ENCODE measurements around the gene NUBP2.

NUBP2 gene

GRCh38 chr16:1831186-1832075 is 48.7 kb downstream of the NUBP2 start:
- DNase-seq: no peak

DNA sequence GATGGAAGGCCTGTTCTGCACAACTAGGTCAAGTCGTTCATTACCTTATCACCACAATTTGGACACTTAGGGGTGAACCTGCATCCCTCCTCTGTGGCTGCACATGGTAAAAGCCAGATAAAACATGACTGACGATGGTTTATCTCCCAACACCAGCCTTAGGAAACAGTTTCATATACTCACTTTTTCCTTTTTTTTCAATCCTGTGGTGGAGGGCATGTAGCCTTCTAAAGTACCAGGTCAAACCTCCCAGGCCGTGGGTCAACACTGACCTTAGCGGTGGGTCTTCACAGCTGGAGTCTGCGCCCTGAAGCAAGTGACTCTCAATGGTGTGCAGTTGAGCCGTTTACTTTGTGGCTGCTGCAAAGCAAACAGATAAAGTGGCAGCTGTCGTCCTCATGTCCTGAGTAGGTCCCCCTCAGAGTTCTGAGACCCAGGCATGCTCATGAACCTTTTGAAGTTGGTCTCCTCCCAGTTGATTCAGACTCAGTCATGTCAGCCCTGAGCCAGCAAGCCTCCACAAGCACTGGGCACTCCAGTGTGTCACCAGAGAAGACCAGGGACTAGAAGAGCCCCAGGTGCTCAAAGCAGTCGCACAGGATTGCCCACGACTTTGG is 50.2 kb downstream of the NUBP2 start:
- DNase-seq: peak in 1 of 2 donors; percentile 14

- DNase-seq: no peak
Measured at GRCh38 chr16:1834096-1834495, 51.3 kb downstream of the NUBP2 start.

All from stimulated activated CD4-positive, alpha-beta T cell treated with anti-CD3 and anti-CD28 coated beads, Interleukin-2, amount 100 ng/mL, for 24 hours (primary cell).